K562 (cell line): ENCODE results near the gene DPCD. TPM values are rescaled to one million over a fixed set of nuclear protein-coding genes. Genes with fewer than 3 reads are reported as not detected.

Experiments
- BMI1 ChIP-seq: fragments of 150-350 bp; IDR thresholded peaks from 2 replicates; pipeline ENCODE4 v1.6.1; 2014; ENCODE audit warnings: low read length
- CSDE1 ChIP-seq, 2 experiments: fragments of 450-650 bp; IDR thresholded peaks; 2 replicates each; pipeline ENCODE4 v1.6.1; 2016; ENCODE audit warnings: mild to moderate bottlenecking in 1 of 2
- EP400 ChIP-seq: fragments of 450-650 bp; IDR thresholded peaks from 2 replicates; pipeline ENCODE4 v1.6.1; 2017; ENCODE audit warnings: antibody characterized with exemption, mild to moderate bottlenecking, moderate library complexity
- EZH2 ChIP-seq: IDR thresholded peaks from 2 replicates; pipeline ENCODE4 v1.6.1; 2012; ENCODE audit warnings: low read depth, mild to moderate bottlenecking, inconsistent platforms, low read length, borderline replicate concordance
- HDAC2 ChIP-seq: fragments of 450-650 bp; IDR thresholded peaks from 2 replicates; pipeline ENCODE4 v1.6.1; 2016; ENCODE audit warnings: mild to moderate bottlenecking
- HMG20A ChIP-seq: fragments of 450-650 bp; formaldehyde crosslinking; conservative IDR thresholded peaks from 2 replicates; pipeline ENCODE4 v1.4.0; 2020; ENCODE audit warnings: mild to moderate bottlenecking, mixed read lengths
- HOXB6 ChIP-seq: fragments of 250-450 bp; sonication (Bioruptor Pico); IDR thresholded peaks from 2 replicates; pipeline ENCODE4 v1.5.1; 2022; ENCODE audit warnings: mild to moderate bottlenecking, borderline replicate concordance
- NR2C1 ChIP-seq, 2 experiments: fragments of 450-650 bp; IDR thresholded peaks; 2 replicates each; pipeline ENCODE4 v1.6.1; 2017; ENCODE audit warnings: mild to moderate bottlenecking in 2 of 2, antibody characterized with exemption in 1 of 2, inconsistent platforms in 1 of 2, missing compliant biosample characterization in 1 of 2, missing genetic modification characterization in 1 of 2
- SIN3B ChIP-seq: fragments of 450-650 bp; IDR thresholded peaks from 2 replicates; pipeline ENCODE4 v1.6.1; 2017; ENCODE audit warnings: low read depth, mild to moderate bottlenecking, moderate library complexity
- ZNF263 ChIP-seq: sonication (generic); formaldehyde crosslinking; IDR thresholded peaks from 2 replicates; pipeline ENCODE4 v1.8.0; 2022; ENCODE audit warnings: mild to moderate bottlenecking, missing genetic modification reagents, borderline replicate concordance
- polyA plus RNA-seq, 8 experiments: library from polyadenylated mRNA; depleted of rRNA in 4 of 8; stranded (reverse) in 5 of 8; unstranded in 3 of 8; fragments of >200 nt; fragmentation: Nextera tagmentation in 2 of 8; fragmentation: Illumina TruSeq in 1 of 8; extraction: Ambion mirVana in 2 of 8; extraction: Trizol in 1 of 8; gene quantifications; 2 replicates each; pipeline versions ENCODE4 v1.2.1 to v1.2.3, GENCODE V29; 2011 to 2014; ENCODE audit warnings: inconsistent platforms in 1 of 8, missing spikeins in 1 of 8
- total RNA-seq, 7 experiments: library from RNA; depleted of rRNA in 6 of 7; stranded (reverse); fragments of >200 nt in 6 of 7; fragmentation: Illumina TruSeq in 2 of 7; extraction: Trizol in 2 of 7; gene quantifications; 2 replicates each; pipeline versions ENCODE4 v1.2.1 to v1.2.3, GENCODE V29; 2011 to 2021; ENCODE audit warnings: low replicate concordance in 1 of 7
- TF ChIP-seq, protein P1 (sequence below), 2 experiments: fragments of 450-650 bp; IDR thresholded peaks; 2 replicates each; pipeline ENCODE4 v1.6.1; 2016
- TF ChIP-seq, protein P2 (sequence below), 2 experiments: fragments of 150-350 bp in 1 of 2; IDR thresholded peaks; 2 replicates each; pipeline ENCODE4 v1.6.1; 2012 to 2016; ENCODE audit warnings: low read depth in 2 of 2, low read length in 2 of 2, mild to moderate bottlenecking in 1 of 2, moderate library complexity in 1 of 2

The DPCD gene
- total and polyA plus RNA-seq, 9 of the 15 experiments (the other 6 are each of a cell fraction or from before 2014, with no cell fraction given): 12.1 to 45.2 (median 20.0) TPM

DNA sequence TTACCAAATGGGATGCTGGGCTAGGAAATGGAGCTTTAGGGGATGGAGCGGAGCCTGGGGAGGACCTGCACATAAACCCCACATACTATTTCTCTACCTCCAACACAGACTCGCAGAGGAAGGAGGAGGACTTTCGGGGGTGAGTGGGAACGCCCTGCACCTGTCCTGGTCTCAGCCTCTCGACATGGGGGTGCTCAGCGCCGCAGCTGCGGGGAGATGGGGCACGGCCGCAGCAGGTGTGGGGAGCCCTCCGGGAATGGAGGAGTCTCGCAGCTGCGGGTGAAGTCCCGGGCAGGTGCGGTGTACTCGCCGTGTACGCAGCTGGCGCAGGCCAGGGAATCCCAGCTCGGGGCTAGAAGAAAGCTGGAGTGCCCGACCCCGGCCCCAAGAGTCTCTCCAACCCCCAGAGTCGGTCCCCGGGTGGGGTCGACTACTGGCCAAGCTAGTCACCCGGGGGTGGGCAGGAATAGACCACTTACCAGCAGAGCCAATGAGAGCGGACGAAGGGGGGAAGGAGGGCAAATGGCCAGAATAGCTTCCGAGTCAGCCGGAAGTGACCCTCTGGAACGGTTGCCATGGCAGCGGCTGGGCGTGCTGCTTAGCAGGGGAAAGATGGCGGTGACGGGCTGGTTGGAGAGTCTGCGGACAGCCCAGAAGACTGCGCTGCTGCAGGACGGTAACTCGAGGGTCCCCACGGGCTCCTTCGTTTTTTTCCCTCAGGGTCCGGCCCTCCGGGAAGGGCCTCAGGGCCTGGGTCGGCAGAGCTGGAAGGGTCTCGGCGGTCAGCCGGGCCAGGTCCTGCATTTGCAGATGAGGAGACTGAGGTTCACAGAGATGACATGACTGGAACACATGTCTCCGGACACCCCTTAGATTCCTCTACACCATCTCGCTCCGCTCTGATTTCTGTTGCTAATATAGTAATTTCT is at the start of gene DPCD, which contains the start of gene POLL (continued):
- TF ChIP-seq, protein P1, sequence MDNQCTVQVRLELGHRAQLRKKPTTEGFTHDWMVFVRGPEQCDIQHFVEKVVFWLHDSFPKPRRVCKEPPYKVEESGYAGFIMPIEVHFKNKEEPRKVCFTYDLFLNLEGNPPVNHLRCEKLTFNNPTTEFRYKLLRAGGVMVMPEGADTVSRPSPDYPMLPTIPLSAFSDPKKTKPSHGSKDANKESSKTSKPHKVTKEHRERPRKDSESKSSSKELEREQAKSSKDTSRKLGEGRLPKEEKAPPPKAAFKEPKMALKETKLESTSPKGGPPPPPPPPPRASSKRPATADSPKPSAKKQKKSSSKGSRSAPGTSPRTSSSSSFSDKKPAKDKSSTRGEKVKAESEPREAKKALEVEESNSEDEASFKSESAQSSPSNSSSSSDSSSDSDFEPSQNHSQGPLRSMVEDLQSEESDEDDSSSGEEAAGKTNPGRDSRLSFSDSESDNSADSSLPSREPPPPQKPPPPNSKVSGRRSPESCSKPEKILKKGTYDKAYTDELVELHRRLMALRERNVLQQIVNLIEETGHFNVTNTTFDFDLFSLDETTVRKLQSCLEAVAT (IDR thresholded peaks at IDR 0.05): no peak
- peak; percentile 94 for TF ChIP-seq BMI1
- 0 out of 2 replicates have a peak, but pooled peaks have one; percentile 19 for TF ChIP-seq HDAC2
- peak in 1 of 2 experiments; percentile 86; a peak in 2 of 4 replicates for TF ChIP-seq CSDE1 (IDR thresholded peaks at IDR 0.05)
- no peak for TF ChIP-seq ZNF263 (CRISPR knock-in tag)
- no peak for TF ChIP-seq HMG20A (CRISPR knock-in tag)
- no peak for TF ChIP-seq HOXB6 (CRISPR knock-in tag)
- TF ChIP-seq EP400: 0 out of 2 replicates have a peak, but pooled peaks have one; percentile 17
- TF ChIP-seq NR2C1 (IDR thresholded peaks at IDR 0.05): peak; percentile 99
- peak; percentile 99 for TF ChIP-seq NR2C1 (tag; IDR thresholded peaks at IDR 0.05)
- TF ChIP-seq, protein P2, sequence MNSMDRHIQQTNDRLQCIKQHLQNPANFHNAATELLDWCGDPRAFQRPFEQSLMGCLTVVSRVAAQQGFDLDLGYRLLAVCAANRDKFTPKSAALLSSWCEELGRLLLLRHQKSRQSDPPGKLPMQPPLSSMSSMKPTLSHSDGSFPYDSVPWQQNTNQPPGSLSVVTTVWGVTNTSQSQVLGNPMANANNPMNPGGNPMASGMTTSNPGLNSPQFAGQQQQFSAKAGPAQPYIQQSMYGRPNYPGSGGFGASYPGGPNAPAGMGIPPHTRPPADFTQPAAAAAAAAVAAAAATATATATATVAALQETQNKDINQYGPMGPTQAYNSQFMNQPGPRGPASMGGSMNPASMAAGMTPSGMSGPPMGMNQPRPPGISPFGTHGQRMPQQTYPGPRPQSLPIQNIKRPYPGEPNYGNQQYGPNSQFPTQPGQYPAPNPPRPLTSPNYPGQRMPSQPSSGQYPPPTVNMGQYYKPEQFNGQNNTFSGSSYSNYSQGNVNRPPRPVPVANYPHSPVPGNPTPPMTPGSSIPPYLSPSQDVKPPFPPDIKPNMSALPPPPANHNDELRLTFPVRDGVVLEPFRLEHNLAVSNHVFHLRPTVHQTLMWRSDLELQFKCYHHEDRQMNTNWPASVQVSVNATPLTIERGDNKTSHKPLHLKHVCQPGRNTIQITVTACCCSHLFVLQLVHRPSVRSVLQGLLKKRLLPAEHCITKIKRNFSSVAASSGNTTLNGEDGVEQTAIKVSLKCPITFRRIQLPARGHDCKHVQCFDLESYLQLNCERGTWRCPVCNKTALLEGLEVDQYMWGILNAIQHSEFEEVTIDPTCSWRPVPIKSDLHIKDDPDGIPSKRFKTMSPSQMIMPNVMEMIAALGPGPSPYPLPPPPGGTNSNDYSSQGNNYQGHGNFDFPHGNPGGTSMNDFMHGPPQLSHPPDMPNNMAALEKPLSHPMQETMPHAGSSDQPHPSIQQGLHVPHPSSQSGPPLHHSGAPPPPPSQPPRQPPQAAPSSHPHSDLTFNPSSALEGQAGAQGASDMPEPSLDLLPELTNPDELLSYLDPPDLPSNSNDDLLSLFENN (IDR thresholded peaks at IDR 0.05; ENCODE audit: low read depth in 2 of 2, low read length in 2 of 2): no peak
- peak; percentile 63; the same call in 1 of the 2 replicates for TF ChIP-seq SIN3B
- no peak for TF ChIP-seq EZH2
